ENCODE data around the gene PROX1.

- TF ChIP-seq HEY1 (CRISPR knock-in tag; IDR thresholded peaks at IDR 0.05; ENCODE audit: borderline replicate concordance) (no peak), YY1 (IDR thresholded peaks at IDR 0.05; ENCODE audit: borderline replicate concordance in 1 of 3, control insufficient read depth in 1 of 3, extremely low read depth in 1 of 3, insufficient read depth in 3 of 3, insufficient read length in 1 of 3, insufficient replicate concordance in 2 of 3, low read depth in 1 of 3, low read length in 2 of 3) (no peak), ATF3 (IDR thresholded peaks at IDR 0.05) (no peak), ATF3 (CRISPR knock-in tag; conservative IDR thresholded peaks at IDR 0.05) (no peak), CTCF (IDR thresholded peaks at IDR 0.05 in 2 of 3, conservative IDR thresholded peaks at IDR 0.05 in 1 of 3; ENCODE audit: insufficient read depth in 2 of 3, low read depth in 1 of 3, low read length in 3 of 3) (no peak)
Observed at GRCh38 chr1:214029796-214030195, 42.0 kb downstream of the PROX1 start.

All from K562 (cell line).